A549 (cell line): ENCODE data around the gene MCU. TPM values are rescaled to one million over a fixed set of nuclear protein-coding genes. Genes with fewer than 3 reads are reported as not detected.
"Not testable (repeated sequence)": the region's sequence is repeated elsewhere in the genome, so short reads cannot be mapped to it uniquely, and the experiment has no call there.

Experiments used
- ATAC-seq, 2 experiments: fragments of 200-7000 bp in 1 of 2; fragments of >200 bp in 1 of 2; cut with Nextera tagmentation in 1 of 2; cut with Tn5 transposase in 1 of 2; 3 replicates each; pipeline versions ENCODE4 v1.8.0 to v1.9.1; 2018 to 2020; ENCODE audit warnings: mild to moderate bottlenecking in 1 of 2, moderate library complexity in 1 of 2
- CTCF ChIA-PET: fragments of 300-600 bp; sonication (Branson Sonifier 250); formaldehyde crosslinking; extraction: SDS; loops from one replicate; lab custom pipeline; 2021; ENCODE audit warnings: antibody characterized with exemption, inconsistent platforms; lab: Yijun Ruan, JAX
- POLR2A ChIA-PET: fragments of 350-600 bp; formaldehyde crosslinking; extraction: SDS; loops from one replicate; lab custom pipeline; 2021; ENCODE audit warnings: antibody characterized with exemption, inconsistent platforms; lab: Yijun Ruan, JAX
- DNase-seq, 2 experiments: peaks; one replicate each; pipeline versions ENCODE4 v3.0.0 to v3.0.0-alpha.2; 2011 to 2016; ENCODE audit warnings: low read depth in 1 of 2, low spot score in 1 of 2
- FAIRE-seq: peaks from 2 replicates; lab custom pipeline; 2011; peaks lifted over from hg19 to GRCh38; lab: Jason Lieb, UNC
- H3K27ac ChIP-seq, 2 experiments: fragments of >200 bp; sonication (Bioruptor Twin); formaldehyde crosslinking; 3 replicates each; pipeline ENCODE4 v1.5.1; 2016 to 2017
- H3K4me1 ChIP-seq: fragments of >200 bp; sonication (Bioruptor Twin); formaldehyde crosslinking; 3 replicates; pipeline ENCODE4 v1.6.1; 2016
- H3K4me2 ChIP-seq: fragments of >200 bp; sonication (Bioruptor Twin); formaldehyde crosslinking; 3 replicates; pipeline ENCODE4 v1.6.1; 2016
- H3K4me3 ChIP-seq: fragments of >200 bp; sonication (Bioruptor Twin); formaldehyde crosslinking; 3 replicates; pipeline ENCODE4 v1.5.1; 2016
- H3K9me3 ChIP-seq: fragments of >200 bp; sonication (Bioruptor Twin); formaldehyde crosslinking; 3 replicates; pipeline ENCODE4 v1.6.1; 2016
- BHLHE40 ChIP-seq: IDR thresholded peaks from 2 replicates; pipeline ENCODE4 v1.6.1; 2012; ENCODE audit warnings: low read depth, low read length, inconsistent platforms
- CBX2 ChIP-seq: fragments of 200-600 bp; sonication (generic); IDR thresholded peaks from 2 replicates; pipeline ENCODE4 v1.6.1; 2016; ENCODE audit warnings: low read depth, mild to moderate bottlenecking, borderline replicate concordance
- CBX8 ChIP-seq: fragments of 200-600 bp; sonication (generic); IDR thresholded peaks from 2 replicates; pipeline ENCODE4 v1.6.1; 2016
- CEBPB ChIP-seq, 2 experiments: fragments of >200 bp in 1 of 2; sonication (Bioruptor Twin) in 1 of 2; formaldehyde crosslinking in 1 of 2; IDR thresholded peaks; 2 replicates each; pipeline ENCODE4 v1.6.1; 2012 to 2016
- CHD2 ChIP-seq: fragments of 150-350 bp; IDR thresholded peaks from 2 replicates; pipeline ENCODE4 v1.6.1; 2014; ENCODE audit warnings: low read length; ENCODE audit not compliant: partially characterized antibody
- EHF ChIP-seq: fragments of 250-450 bp; sonication (Bioruptor Pico); IDR thresholded peaks from 2 replicates; pipeline ENCODE4 v1.5.0; 2020; ENCODE audit warnings: mild to moderate bottlenecking
- EHMT2 ChIP-seq: fragments of 200-600 bp; sonication (generic); IDR thresholded peaks from 2 replicates; pipeline ENCODE4 v1.6.1; 2016; ENCODE audit warnings: antibody characterized with exemption, low read depth, mild to moderate bottlenecking, moderate library complexity
- FOSL2 ChIP-seq, 2 experiments: fragments of 450-650 bp in 1 of 2; fragments of >200 bp in 1 of 2; sonication (Bioruptor Twin) in 1 of 2; formaldehyde crosslinking; IDR thresholded peaks; 2 replicates each; pipeline versions ENCODE4 v1.5.0 to v1.6.1; 2016 to 2020; ENCODE audit warnings: mild to moderate bottlenecking in 1 of 2, moderate library complexity in 1 of 2
- GATA3 ChIP-seq: IDR thresholded peaks from 2 replicates; pipeline ENCODE4 v1.6.1; 2012; ENCODE audit warnings: borderline replicate concordance
- HDAC2 ChIP-seq: fragments of 200-600 bp; sonication (generic); IDR thresholded peaks from 2 replicates; pipeline ENCODE4 v1.6.1; 2016
- JUNB ChIP-seq: fragments of >200 bp; sonication (Bioruptor Twin); formaldehyde crosslinking; IDR thresholded peaks from 2 replicates; pipeline ENCODE4 v1.6.1; 2016
- MAFK ChIP-seq: fragments of 450-650 bp; IDR thresholded peaks from 2 replicates; pipeline ENCODE4 v1.6.1; 2014; ENCODE audit not compliant: partially characterized antibody
- MAZ ChIP-seq: fragments of 150-350 bp; IDR thresholded peaks from 2 replicates; pipeline ENCODE4 v1.6.1; 2014; ENCODE audit warnings: antibody characterized with exemption, low read depth, low read length, borderline replicate concordance
- PHF8 ChIP-seq: fragments of 200-600 bp; sonication (generic); IDR thresholded peaks from 2 replicates; pipeline ENCODE4 v1.6.1; 2016; ENCODE audit warnings: low read depth, mild to moderate bottlenecking, antibody characterized with exemption, moderate library complexity, borderline replicate concordance
- POLR2AphosphoS2 ChIP-seq: conservative IDR thresholded peaks from 2 replicates; pipeline ENCODE4 v1.6.1; 2012; ENCODE audit warnings: low read length, improper control_type of control experiment, inconsistent platforms
- RCOR1 ChIP-seq: fragments of 150-350 bp; IDR thresholded peaks from 2 replicates; pipeline ENCODE4 v1.6.1; 2014; ENCODE audit warnings: antibody characterized with exemption, low read length, low read depth
- RFX5 ChIP-seq: fragments of 450-650 bp; IDR thresholded peaks from 2 replicates; pipeline ENCODE4 v1.7.1; 2014; ENCODE audit warnings: antibody characterized with exemption, mild to moderate bottlenecking, moderate library complexity
- RNF2 ChIP-seq: fragments of 200-600 bp; sonication (generic); IDR thresholded peaks from 2 replicates; pipeline ENCODE4 v1.6.1; 2016; ENCODE audit warnings: low read depth, mild to moderate bottlenecking, antibody characterized with exemption, moderate library complexity, borderline replicate concordance
- SMC3 ChIP-seq: fragments of >200 bp; sonication (Bioruptor Twin); formaldehyde crosslinking; IDR thresholded peaks from 3 replicates; pipeline ENCODE4 v1.6.1; 2018; ENCODE audit warnings: inconsistent platforms
- TFCP2L1 ChIP-seq: fragments of 250-450 bp; sonication (Bioruptor Pico); IDR thresholded peaks from 2 replicates; pipeline ENCODE4 v1.5.0; 2021; ENCODE audit warnings: mild to moderate bottlenecking
- ZNF302 ChIP-seq: fragments of 250-450 bp; sonication (Bioruptor Pico); IDR thresholded peaks from 2 replicates; pipeline ENCODE4 v1.9.0; 2021; ENCODE audit warnings: inconsistent platforms, mild to moderate bottlenecking, moderate library complexity
- WGBS: methylation state at CpG from one replicate; pipeline ENCODE4 v1.1.6; 2017; ENCODE audit errors: missing lambda C conversion rate; 5-methylcytosine and 5-hydroxymethylcytosine counted together
- polyA plus RNA-seq, 4 experiments: library from polyadenylated mRNA; depleted of rRNA in 3 of 4; stranded (reverse); fragments of >200 nt; fragmentation: RNase III in 1 of 4; extraction: RNeasy Plus Mini Kit Qiagen cat#74134 plus additional on column Dnase treatment in 1 of 4; gene quantifications; 2 replicates in 3 of 4; 3 replicates in 1 of 4; pipeline ENCODE4 v1.2.3, GENCODE V29; 2011 to 2017
- TF ChIP-seq, protein P1 (sequence below): fragments of 150-350 bp; IDR thresholded peaks from 2 replicates; pipeline ENCODE4 v1.6.1; 2014; ENCODE audit warnings: low read depth, mild to moderate bottlenecking, low read length
- TF ChIP-seq, protein P2 (sequence below): fragments of >200 bp; sonication (Bioruptor Twin); formaldehyde crosslinking; IDR thresholded peaks from 3 replicates; pipeline ENCODE4 v1.6.1; 2016
- TF ChIP-seq, protein P3 (sequence below): fragments of 250-450 bp; sonication (Bioruptor Pico); IDR thresholded peaks from 2 replicates; pipeline ENCODE4 v1.5.0; 2020; ENCODE audit warnings: low read depth, mild to moderate bottlenecking, moderate library complexity
- TF ChIP-seq, protein P4 (sequence below): fragments of 250-450 bp; sonication (Bioruptor Pico); IDR thresholded peaks from 2 replicates; pipeline ENCODE4 v1.5.0; 2021; ENCODE audit warnings: mild to moderate bottlenecking, moderate library complexity, borderline replicate concordance
- TF ChIP-seq, protein P5 (sequence below): IDR thresholded peaks from 2 replicates; pipeline ENCODE4 v1.6.1; 2012

MCU gene
- polyA plus RNA-seq, 2 of the 4 experiments (the other 2 are of a cell fraction): 44.0 to 221 TPM

DNA sequence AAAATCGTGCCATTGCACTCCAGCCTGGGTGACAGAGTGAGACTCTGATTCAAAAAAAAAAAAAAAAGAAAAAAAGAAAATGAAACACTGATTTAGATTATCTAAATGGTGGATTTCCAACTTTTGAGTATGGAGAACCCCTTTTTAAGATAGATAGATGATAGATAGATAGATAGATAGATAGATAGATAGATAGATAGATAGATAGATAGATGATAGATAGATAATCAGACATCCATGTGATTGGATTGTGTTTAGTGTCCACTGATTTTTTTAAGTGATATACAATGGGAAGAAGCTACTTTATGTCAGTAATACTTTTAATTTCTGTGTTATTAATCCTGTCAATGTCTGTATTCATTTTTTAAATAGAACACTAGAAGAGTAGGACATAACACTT lies 207.6 kb downstream of the MCU start:
- Histone ChIP-seq H3K4me3 (no peak overlapping the region), H3K27ac (no peak overlapping the region), H3K4me2 (no peak overlapping the region), H3K4me1 (no peaks in the 10 kb centered on the region), H3K9me3 (no peaks in the 10 kb centered on the region)
- ChIA-PET POLR2A (no interaction called here), CTCF (interaction anchor here (1.0 to 1.3 kb wide), 2 partner anchors 16 to 133 kb away, joined by 3 read pairs; no protein-coding TSS in a partner anchor)
- no peak for DNase-seq
- 75% methylated on average over 1 of the region's 1 CpG for WGBS
- no peak for ATAC-seq
- TF ChIP-seq RCOR1 (no peak), EHF (no peak), POLR2AphosphoS2 (no peak), RNF2 (no peak), JUNB (no peak), CBX8 (no peak), BHLHE40 (no peak), RFX5 (no peak)
- TF ChIP-seq, protein P1, sequence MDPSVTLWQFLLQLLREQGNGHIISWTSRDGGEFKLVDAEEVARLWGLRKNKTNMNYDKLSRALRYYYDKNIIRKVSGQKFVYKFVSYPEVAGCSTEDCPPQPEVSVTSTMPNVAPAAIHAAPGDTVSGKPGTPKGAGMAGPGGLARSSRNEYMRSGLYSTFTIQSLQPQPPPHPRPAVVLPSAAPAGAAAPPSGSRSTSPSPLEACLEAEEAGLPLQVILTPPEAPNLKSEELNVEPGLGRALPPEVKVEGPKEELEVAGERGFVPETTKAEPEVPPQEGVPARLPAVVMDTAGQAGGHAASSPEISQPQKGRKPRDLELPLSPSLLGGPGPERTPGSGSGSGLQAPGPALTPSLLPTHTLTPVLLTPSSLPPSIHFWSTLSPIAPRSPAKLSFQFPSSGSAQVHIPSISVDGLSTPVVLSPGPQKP: no peak
- no peak for FAIRE-seq

DNA sequence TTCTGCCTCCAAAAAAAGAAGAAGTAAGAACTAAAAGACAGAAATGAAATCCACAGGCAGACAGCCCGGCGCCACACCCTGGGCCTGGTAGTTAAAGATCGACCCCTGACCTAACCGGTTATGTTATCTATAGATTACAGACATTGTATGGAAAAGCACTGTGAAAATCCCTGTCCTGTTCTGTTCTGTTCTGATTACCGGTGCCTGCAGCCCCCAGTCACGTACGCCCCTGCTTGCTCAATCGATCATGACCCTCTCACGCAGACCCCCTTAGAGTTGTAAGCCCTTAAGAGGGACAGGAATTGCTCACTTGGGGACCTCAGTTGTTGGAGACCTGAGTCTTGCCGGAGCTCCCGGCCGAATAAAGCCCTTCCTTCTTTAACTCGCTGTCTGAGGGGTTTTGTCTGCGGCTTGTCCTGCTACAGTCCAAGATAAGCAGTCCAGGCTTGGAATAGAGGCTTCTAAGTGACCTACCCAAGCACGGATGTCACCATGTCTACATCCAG lies 212.1 kb downstream of the MCU start:
- POLR2A ChIA-PET, H3K9me3 ChIP-seq, FAIRE-seq, H3K4me3 ChIP-seq, CTCF ChIA-PET, ATAC-seq, H3K4me1 ChIP-seq, H3K27ac ChIP-seq, H3K4me2 ChIP-seq, DNase-seq: not testable (repeated sequence)
- WGBS: 87% methylated on average over 15 of the region's 15 CpGs

DNA sequence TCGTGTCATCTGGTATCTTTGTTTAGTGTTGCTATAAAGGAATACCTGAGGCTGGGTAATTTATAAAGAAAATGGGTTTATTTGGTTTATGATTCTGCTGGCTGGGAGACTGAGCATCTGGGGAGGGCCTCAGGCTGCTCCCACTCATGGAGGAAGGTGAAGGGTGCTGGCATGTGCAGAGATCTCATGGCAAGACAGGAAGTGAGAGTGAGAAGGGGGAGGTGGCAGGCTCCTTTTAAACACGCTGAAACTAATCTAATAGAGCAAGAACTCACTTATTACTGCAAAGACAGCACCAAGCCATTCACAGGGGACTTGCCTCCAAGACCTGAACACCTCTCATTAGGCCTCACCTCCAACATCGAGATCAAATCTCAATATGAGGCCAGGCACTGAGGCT lies 212.9 kb downstream of the MCU start:
- Histone ChIP-seq H3K27ac (no peak overlapping the region), H3K9me3 (no peaks in the 10 kb centered on the region), H3K4me3 (no peak overlapping the region), H3K4me1 (no peaks in the 10 kb centered on the region), H3K4me2 (no peak overlapping the region)
- TF ChIP-seq PHF8: no peak
- TF ChIP-seq MAZ: no peak
- TF ChIP-seq CBX2: no peak
- no peak for TF ChIP-seq TFCP2L1 (CRISPR knock-in tag)
- FAIRE-seq (no peak), ATAC-seq (no peak), DNase-seq (no peak)
- ChIA-PET POLR2A (no interaction called here), CTCF (no interaction called here)
- 71% methylated on average over 3 of the region's 3 CpGs for WGBS

DNA sequence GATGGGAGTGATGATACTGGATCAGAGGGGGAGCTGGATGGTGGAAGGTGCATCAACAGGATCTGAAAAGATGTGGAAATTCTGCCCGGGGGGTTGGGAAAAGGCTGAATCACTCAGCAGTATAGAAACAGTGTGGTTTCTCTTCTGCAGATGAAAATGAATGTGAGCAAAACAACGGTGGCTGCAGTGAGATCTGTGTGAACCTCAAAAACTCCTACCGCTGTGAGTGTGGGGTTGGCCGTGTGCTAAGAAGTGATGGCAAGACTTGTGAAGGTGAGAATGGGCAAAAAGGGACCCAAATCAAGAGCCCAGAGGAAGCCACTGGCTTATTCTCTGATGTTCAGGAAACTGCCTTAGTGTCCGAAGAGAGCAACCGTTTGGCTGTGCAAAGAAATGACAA lies 214.5 kb downstream of the MCU start:
- no peak for ATAC-seq
- H3K4me2 ChIP-seq: no peak overlapping the region
- no peak for FAIRE-seq
- CTCF ChIA-PET: no interaction called here
- no peak for DNase-seq
- POLR2A ChIA-PET: no interaction called here
- H3K4me3 ChIP-seq: no peak overlapping the region
- WGBS: 86% methylated on average over 6 of the region's 6 CpGs
- H3K4me1 ChIP-seq: no peaks in the 10 kb centered on the region
- no peaks in the 10 kb centered on the region for H3K9me3 ChIP-seq
- no peak overlapping the region for H3K27ac ChIP-seq
- no peak for TF ChIP-seq CHD2
- TF ChIP-seq, protein P2, sequence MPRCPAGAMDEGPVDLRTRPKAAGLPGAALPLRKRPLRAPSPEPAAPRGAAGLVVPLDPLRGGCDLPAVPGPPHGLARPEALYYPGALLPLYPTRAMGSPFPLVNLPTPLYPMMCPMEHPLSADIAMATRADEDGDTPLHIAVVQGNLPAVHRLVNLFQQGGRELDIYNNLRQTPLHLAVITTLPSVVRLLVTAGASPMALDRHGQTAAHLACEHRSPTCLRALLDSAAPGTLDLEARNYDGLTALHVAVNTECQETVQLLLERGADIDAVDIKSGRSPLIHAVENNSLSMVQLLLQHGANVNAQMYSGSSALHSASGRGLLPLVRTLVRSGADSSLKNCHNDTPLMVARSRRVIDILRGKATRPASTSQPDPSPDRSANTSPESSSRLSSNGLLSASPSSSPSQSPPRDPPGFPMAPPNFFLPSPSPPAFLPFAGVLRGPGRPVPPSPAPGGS: no peak
- no peak for TF ChIP-seq MAFK
- no peak for TF ChIP-seq FOSL2 (IDR thresholded peaks at IDR 0.05)
- no peak for TF ChIP-seq FOSL2 (CRISPR knock-in tag; IDR thresholded peaks at IDR 0.05)
- TF ChIP-seq RNF2: no peak
- TF ChIP-seq EHF: no peak
- TF ChIP-seq TFCP2L1 (CRISPR knock-in tag): no peak
- no peak for TF ChIP-seq SMC3
- no peak for TF ChIP-seq POLR2AphosphoS2
- no peak for TF ChIP-seq EHMT2
- TF ChIP-seq, protein P3, sequence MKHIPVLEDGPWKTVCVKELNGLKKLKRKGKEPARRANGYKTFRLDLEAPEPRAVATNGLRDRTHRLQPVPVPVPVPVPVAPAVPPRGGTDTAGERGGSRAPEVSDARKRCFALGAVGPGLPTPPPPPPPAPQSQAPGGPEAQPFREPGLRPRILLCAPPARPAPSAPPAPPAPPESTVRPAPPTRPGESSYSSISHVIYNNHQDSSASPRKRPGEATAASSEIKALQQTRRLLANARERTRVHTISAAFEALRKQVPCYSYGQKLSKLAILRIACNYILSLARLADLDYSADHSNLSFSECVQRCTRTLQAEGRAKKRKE (CRISPR knock-in tag): no peak
- TF ChIP-seq, protein P4, sequence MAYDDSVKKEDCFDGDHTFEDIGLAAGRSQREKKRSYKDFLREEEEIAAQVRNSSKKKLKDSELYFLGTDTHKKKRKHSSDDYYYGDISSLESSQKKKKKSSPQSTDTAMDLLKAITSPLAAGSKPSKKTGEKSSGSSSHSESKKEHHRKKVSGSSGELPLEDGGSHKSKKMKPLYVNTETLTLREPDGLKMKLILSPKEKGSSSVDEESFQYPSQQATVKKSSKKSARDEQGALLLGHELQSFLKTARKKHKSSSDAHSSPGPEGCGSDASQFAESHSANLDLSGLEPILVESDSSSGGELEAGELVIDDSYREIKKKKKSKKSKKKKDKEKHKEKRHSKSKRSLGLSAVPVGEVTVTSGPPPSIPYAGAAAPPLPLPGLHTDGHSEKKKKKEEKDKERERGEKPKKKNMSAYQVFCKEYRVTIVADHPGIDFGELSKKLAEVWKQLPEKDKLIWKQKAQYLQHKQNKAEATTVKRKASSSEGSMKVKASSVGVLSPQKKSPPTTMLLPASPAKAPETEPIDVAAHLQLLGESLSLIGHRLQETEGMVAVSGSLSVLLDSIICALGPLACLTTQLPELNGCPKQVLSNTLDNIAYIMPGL: no peak
- no peak for TF ChIP-seq GATA3
- TF ChIP-seq HDAC2: no peak
- no peak for TF ChIP-seq ZNF302 (CRISPR knock-in tag)
- TF ChIP-seq, protein P5, sequence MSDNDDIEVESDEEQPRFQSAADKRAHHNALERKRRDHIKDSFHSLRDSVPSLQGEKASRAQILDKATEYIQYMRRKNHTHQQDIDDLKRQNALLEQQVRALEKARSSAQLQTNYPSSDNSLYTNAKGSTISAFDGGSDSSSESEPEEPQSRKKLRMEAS: no peak
- TF ChIP-seq CEBPB (IDR thresholded peaks at IDR 0.05): no peak
